Effector CD4-positive, alpha-beta T cell (primary cell): ENCODE measurements around the gene LBHD2.

Experiments used
- DNase-seq: peaks from one replicate; pipeline ENCODE4 v3.0.0-alpha.2; 2020

The LBHD2 gene

GRCh38 chr14:103070263-103070885, 13.6 kb upstream of the LBHD2 start:
- DNase-seq, result no peak

GRCh38 chr14:103070971-103071542, 13.0 kb upstream of the LBHD2 start:
- DNase-seq, result no peak

DNA sequence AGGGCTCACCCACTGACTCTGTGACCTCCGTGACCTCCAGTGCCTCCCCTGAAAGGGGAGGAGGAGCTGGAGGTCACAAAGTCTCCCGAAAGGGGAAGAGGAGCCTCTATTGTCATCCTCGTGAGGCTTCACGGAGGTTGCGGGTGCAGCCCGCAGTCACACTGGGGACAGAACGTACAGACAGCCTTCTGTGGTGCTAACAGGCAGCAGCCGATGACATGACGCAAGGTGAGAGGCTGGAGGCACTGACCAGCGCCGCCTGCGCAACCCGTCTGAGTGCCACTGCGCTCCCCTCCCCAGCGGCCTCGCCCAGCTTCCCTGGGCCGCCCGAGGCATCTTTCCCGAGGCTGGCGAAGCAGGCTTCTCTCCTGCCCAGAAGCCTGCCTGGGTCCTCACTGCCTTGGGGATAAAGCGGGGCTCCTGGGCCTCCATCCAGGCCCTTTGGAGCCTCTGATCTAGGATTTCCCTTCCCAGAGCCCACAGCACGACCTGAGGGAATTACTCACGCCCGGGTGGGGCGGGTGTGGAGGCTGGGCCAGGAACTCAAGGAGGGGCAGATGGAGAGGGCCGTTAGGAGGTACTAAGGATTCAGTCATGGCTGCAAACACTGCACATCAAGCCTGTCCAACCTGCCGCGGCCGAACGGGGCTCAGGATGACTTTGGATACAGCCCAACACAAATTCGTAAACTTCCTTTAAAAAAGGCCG, 12.3 kb upstream of the LBHD2 start:
- DNase-seq, result no peak

DNA sequence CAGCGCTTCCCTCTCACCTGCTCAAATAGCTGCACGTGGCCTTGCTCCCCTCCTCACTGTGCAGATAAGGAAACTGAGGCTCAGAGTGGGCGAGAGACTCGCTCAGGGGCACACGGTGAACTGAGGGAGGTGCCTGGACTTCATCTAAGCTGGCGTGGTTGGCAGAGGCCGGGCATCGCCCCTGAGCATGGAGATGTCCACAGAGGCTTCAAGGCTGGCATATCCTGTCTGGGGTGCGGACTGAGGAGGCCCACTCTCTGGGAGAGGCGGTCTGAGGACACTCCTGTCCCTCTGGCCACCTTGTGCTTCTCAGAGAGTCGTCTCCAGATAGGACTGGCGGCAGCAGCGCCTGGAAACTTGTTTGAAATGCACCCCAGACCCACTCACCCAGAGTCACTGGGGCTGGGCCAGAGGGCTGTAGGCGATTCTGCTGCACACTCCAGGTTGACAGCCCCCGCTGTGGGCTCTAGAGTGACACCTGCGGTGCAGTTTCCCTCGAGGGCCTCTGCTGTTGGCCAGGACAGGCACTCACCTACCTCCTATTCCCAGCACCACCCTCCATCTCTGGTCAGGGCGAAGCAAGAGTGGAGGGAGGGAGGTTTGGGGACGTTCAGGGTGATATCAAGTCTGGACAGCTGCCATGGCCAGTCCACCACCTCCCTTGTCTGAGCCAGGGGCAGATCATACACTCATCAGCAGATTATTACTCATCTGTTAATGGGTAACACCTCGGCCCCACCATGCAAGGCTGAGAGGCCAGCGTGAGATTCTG, 11.2 kb upstream of the LBHD2 start:
- DNase-seq, result no peak

DNA sequence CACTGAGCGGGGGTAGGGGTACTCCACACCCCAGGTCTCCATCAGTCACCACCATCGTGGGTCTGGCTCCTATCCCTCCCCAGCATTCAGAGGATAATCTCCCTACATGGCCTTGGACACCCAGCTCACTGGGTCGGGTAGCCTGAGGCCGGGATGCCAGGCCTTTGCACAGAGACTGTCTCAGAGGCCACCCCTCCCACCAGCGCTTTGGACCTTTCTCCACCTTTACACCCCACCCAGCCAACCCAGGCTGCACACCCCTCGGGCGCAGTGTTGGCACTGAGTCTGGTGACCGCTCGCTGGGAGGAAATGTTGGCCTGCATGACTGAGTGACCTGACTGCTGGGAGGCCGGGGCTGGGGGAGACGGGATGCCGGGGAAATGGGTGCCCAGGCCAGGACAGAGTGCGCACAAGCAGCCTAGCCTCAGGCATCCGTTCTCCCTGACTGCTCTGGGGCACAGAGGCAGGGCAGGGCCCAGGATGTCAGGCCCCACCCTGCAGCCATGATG, 10.6 kb upstream of the LBHD2 start:
- no peak for DNase-seq

- no peak for DNase-seq
Measured at GRCh38 chr14:103073876-103074728, 9.9 kb upstream of the LBHD2 start.

- DNase-seq, result no peak
Measured at GRCh38 chr14:103074729-103075367, 9.2 kb upstream of the LBHD2 start.

DNA sequence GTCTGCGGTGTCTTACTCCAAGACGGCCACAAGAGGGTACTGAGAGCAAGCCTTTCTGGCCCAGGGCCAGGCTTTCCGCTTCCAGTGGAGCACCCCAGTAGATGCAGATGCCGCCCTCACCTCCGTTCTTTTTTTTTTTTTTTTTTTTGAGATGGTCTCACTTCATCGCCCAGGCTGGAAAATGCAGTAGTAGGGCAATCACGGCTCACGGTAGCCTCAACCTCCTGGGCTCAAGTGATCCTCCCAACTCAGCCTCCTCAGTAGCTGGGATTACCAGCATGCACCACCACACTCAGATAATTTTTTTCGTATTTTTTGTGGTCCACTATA, 5.6 kb upstream of the LBHD2 start:
- peak; percentile 67 for DNase-seq

DNA sequence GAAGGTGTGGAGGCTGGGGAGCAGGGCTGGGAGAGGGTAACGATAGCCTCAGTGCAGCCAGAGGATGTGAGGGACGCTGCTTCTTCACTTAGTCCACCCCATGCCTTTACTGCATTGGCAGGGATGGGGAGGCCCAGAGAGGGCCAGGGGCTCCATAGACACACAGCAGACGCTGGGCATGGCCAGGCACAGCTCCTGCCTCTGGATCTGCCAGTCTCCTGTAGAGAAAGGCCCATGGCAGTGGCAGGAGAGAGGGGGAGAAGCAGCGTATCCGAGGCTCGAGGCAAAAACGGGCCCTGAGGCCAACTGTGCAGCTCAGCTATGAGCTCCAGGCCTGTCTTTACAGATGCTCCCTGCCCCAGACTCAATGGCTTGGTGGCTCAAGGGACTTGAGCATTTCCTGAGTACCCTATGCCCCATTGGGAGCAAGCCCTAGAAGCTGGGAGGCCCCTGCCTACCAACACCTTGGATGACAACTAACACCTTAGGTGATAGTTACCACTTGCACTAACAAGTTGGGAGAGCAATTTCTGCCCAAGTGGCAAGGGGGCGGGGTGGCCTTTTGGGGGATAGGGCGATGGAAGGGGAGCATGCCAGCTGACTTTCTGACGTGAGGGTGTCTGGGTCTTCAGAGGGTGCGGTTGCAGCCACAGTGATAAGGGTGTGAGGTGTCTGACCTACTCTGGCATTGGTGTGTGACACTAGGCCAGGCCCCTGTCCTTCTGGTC, 5.0 kb upstream of the LBHD2 start:
- DNase-seq, result no peak

DNA sequence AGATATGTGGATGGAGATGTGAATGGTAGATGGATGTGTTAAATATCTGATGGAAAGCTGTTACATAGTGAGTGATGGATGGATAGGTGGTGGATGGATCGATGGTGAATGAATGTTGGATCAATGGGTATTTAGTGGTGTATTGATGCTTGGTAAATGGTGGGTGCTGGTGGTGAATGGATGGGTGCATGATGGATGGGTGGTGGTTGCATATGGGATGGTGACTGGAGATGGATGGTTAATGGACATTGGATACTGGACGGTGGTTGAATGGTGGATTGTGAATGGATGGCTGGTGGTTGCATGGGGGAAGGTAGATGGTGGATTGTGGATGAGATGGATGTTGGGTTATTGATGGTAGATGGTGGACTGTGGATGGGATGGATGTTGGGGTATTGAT, 2.1 kb upstream of the LBHD2 start:
- DNase-seq, result no peak

DNA sequence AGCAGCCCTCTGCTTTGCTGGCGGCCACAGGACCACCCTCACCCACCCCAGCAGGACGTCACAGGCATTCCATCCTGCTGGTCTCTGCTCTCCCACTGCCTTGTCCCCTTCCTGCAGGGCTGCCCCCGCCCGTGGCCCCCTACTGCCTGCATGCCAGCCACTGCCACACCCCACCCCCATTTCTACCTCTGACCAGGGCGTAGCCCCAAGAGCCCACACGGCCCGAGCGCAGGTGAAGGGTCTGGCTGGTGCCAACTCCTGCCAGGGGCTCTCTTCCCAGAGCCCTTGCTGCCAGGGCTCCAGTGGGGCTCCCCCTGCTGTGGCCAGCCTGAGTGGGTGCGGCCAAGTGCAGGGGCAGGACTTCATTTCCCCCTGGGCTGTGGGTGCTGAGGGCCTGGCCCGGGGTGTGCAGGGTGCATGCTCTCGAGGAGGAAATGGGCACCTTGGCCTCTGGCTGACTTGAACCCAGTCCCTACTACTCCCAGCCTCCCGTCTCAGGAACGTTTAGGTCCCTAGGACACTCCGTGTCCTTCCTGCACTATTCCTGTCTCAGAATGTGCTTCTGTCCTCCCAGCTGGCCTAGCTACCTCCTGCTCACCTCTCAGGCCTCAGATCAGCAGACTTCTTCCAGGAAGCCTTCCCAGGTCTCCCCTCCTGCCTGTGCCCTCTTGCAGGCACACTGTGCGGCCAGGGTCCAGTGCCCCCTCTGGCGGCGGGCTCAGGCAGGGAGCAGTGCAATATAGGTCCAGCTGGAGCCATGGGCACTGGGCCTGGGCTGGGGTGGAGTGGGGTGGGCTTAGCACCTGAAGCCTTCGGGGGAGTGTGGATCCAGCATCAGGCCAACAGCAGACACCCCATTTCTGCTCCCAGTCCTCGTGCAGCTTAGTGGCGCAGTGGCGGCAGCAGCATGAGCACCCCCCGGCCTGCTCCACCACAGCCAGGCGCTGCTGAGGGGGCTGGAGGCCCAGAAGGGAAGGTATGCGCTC, 1.4 kb downstream of the LBHD2 start:
- DNase-seq, result no peak

- DNase-seq, result no peak
Measured at GRCh38 chr14:103086771-103087342, 2.8 kb downstream of the LBHD2 start.

- DNase-seq, result no peak
Measured at GRCh38 chr14:103087343-103087835, 3.4 kb downstream of the LBHD2 start.

DNA sequence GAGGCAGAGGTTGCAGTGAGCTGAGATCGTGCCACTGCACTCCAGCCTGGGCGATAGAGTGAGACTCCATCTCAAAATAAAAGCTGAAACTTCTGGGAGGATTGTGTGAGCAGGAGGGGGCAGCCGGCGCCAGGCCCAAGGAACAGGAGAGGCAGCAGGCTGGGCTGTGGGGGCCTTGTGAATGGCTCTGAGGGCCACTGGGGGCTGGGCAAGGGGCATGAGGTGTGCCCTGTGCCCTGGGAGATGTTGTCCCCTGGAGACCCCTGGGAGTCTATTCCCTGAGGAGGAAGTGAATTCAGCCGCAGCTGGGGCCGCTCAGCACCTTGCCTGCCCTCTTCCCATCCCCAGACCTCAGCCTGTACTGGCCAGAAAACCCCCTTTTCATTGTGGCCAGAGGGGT, 4.9 kb downstream of the LBHD2 start:
- no peak for DNase-seq

GRCh38 chr14:103089386-103090335, 5.7 kb downstream of the LBHD2 start:
- DNase-seq, result no peak

GRCh38 chr14:103090481-103091020, 6.5 kb downstream of the LBHD2 start:
- DNase-seq, result no peak

- DNase-seq, result peak; percentile 65
Measured at GRCh38 chr14:103091041-103091882, 7.3 kb downstream of the LBHD2 start.
